Epithelial cell of proximal tubule (primary cell): Measurements from ENCODE around the gene TAS2R60. TPM values are rescaled to one million over a fixed set of nuclear protein-coding genes. Genes with fewer than 3 reads are reported as not detected.
"Not testable (repeated sequence)": the region's sequence is repeated elsewhere in the genome, so short reads cannot be mapped to it uniquely, and the experiment has no call there.

Experiments used
- DNase-seq: peaks from one replicate; pipeline ENCODE4 v3.0.0-alpha.2; 2011; ENCODE audit warnings: low read depth
- H3K4me3 ChIP-seq: 2 replicates; pipeline ENCODE4 v1.5.1; 2011; ENCODE audit warnings: low read depth, mild to moderate bottlenecking, low read length
- CTCF ChIP-seq: conservative IDR thresholded peaks from 2 replicates; pipeline ENCODE4 v1.5.1; 2012; ENCODE audit warnings: low read depth, mild to moderate bottlenecking, low read length
- total RNA-seq: library from RNA; depleted of rRNA; stranded (reverse); fragments of >200 nt; gene quantifications from 2 replicates; pipeline ENCODE4 v1.2.3, GENCODE V29; 2015

TAS2R60 gene
- total RNA-seq, 1 donor from 2014 or later = not detected

DNA sequence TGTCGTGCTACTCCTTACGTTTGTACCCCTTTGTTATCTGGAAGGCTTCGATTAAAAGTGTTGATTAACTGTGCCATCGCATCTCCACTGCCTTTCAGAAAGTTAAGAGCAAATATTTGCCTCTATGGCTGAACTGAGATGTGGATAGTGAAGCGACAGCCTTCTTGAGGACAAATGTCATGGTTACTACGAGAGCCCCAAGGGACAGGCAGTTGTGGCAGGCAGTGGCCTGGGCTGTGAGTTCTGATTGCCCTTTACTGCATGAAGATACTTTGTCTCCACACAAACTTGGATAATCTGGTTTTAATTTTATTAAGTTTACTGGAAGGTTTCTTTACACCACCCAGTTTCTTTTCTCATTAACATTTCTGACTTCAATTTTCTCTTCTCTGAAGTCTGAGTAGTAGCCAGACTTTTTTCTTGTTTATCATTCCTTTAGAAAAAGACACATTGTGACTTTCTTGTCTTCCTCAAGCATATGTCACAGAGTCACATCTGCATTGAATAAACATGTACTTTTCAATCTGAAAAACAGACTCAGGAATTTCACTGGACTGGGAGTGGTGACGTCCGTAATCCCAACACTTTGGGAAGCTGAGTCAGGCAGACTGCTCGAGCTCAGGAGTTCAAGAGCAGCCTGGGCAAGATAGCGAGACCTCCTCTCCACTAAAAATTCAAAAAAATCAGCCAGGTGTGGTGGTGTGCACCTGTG, 36.0 kb downstream of the TAS2R60 start:
- H3K4me3 ChIP-seq = no peak overlapping the region
- TF ChIP-seq CTCF = no peak
- DNase-seq = no peak

- no peak for DNase-seq
- no peak overlapping the region for H3K4me3 ChIP-seq
- no peak for TF ChIP-seq CTCF
These were observed 37.2 kb downstream of the TAS2R60 start for GRCh38 chr7:143480501-143480900.

GRCh38 chr7:143484119-143484518, 40.9 kb downstream of the TAS2R60 start:
- DNase-seq = no peak
- no peak for TF ChIP-seq CTCF
- no peak overlapping the region for H3K4me3 ChIP-seq

DNA sequence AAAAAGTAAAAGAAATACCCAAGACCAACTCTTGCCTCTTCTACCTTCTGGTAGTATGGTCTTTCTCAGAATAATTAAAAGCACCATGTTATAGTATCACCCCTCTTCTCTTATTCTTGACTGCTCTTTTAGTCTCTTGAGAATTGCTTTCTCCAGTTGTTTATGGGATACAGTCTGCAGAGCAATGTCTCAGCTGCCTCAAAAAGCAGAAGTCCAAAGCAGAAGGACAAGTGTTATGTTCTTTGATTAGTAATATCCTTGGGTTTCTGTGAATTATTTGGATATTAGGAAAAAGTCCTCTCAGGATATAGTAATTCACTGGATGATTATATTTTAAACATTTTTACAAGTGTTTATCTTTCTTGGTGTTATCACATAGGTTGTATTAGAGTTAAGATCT, 41.8 kb downstream of the TAS2R60 start:
- TF ChIP-seq CTCF = no peak
- H3K4me3 ChIP-seq = no peak overlapping the region

GRCh38 chr7:143485500-143485899, 42.2 kb downstream of the TAS2R60 start:
- H3K4me3 ChIP-seq = no peak overlapping the region
- TF ChIP-seq CTCF = no peak
- DNase-seq = no peak

More for the DNA sequence above, 41.8 kb downstream of the TAS2R60 start:
- no peak for DNase-seq

DNA sequence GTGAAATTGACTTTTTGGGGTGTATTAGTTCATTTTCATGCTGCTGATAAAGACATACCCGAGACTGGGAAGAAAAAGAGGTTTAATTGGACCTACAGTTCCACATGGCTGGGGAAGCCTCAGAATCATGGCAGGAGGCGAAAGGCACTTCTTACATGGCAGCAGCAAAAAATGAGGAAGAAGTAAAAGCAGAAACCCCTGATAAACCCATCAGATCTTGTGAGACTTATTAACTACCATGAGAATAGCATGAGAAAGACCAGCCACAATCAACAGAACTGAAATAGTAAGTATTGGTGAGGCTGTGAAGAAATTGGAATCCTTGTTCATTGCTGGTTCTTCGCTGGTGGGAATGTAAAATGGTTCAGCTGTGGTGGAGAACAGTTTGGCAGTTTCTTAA, 43.0 kb downstream of the TAS2R60 start:
- H3K4me3 ChIP-seq, DNase-seq: not testable (repeated sequence)

DNA sequence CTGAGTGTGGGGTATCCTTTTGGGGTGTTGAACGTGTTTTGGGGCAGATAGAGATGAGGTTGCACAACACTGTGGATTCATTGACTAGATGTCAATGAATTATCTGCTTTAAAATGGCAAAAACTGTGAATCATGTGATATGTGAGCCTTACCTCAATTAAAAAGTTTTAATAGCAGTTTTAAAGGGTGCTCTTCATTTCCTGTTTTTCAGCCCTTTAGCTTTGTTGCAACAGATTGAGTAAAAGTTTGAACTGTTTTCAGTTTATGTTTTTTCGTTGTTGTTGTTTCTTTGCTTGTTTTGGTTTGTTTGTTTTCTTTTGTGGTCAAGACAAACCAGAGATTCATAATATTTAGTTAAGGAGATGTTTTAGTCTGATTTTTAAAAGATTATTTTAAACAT, 43.8 kb downstream of the TAS2R60 start:
- no peak for DNase-seq
- no peak for TF ChIP-seq CTCF
- no peak overlapping the region for H3K4me3 ChIP-seq
